ENCODE data around the gene RPAP3.

DNA sequence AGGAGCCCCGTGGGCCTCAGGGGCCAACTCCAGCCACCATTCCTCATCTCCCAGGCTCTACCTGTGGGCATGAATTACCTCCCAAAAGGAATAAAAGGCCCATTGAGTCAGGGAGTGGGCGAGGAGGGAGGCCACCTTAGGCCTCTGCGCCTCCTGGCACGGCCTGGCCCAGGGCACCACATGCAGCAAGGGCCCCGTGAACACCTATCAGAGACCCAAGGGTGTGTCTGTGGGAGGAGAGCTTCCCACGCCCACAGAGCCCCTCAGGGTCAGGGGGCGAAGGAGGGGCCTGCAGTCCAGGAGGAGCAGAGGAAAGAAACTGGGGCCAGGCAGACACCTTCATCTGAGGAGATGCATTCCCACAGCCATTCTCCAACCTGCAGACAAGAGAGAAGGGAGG is 40.7 kb upstream of the RPAP3 start:
- TF ChIP-seq SUZ12 (IDR thresholded peaks at IDR 0.05; ENCODE audit: extremely low read depth, insufficient read depth, insufficient read length) (no peak), YY1 (IDR thresholded peaks at IDR 0.05; ENCODE audit: insufficient read depth, insufficient read length) (no peak)

Measured in NT2/D1 (cell line).